Muscle of leg (tissue), 11 donors: Measurements from ENCODE around the gene FBRS. TPM values are rescaled to one million over a fixed set of nuclear protein-coding genes. Genes with fewer than 3 reads are reported as not detected.
"Not testable (repeated sequence)": the region's sequence is repeated elsewhere in the genome, so short reads cannot be mapped to it uniquely, and the experiment has no call there.

Experiments
- DNase-seq: peaks from one replicate; pipeline ENCODE4 v3.0.0; 2013
- H3K27ac ChIP-seq: one replicate; pipeline ENCODE4 v1.5.1; 2013; ENCODE audit warnings: mild to moderate bottlenecking, low read length, control low read depth
- H3K27me3 ChIP-seq: one replicate; pipeline ENCODE4 v1.6.1; 2013; ENCODE audit warnings: low read length; ENCODE audit not compliant: control insufficient read depth, insufficient read depth
- H3K36me3 ChIP-seq: one replicate; pipeline ENCODE4 v1.6.1; 2013; ENCODE audit warnings: low read length; ENCODE audit not compliant: control insufficient read depth, insufficient read depth
- H3K4me1 ChIP-seq: one replicate; pipeline ENCODE4 v1.6.1; 2013; ENCODE audit warnings: low read length; ENCODE audit not compliant: control insufficient read depth, insufficient read depth
- H3K4me3 ChIP-seq: one replicate; pipeline ENCODE4 v1.5.1; 2013; ENCODE audit warnings: low read length, control low read depth
- H3K9me3 ChIP-seq: replicated peaks from 2 replicates; pipeline ENCODE4 v1.6.1; 2013; ENCODE audit warnings: low read depth, low read length; ENCODE audit not compliant: control insufficient read depth
- WGBS: methylation state at CpG from one replicate; pipeline ENCODE4 v1.1.5; 2013; ENCODE audit warnings: missing lambda C conversion rate; ENCODE audit not compliant: insufficient coverage; 5-methylcytosine and 5-hydroxymethylcytosine counted together
- polyA plus RNA-seq, 8 donors: library from polyadenylated mRNA; unstranded; fragments of 120-200 nt; gene quantifications; one replicate each; pipeline versions ENCODE4 v1.2.1 to v1.2.3, GENCODE V29; 2013; ENCODE audit warnings: inconsistent platforms in 1 of 8, low replicate concordance in 1 of 8; ENCODE audit not compliant: insufficient read length in 8 of 8, insufficient read depth in 1 of 8
- total RNA-seq: library from RNA; stranded (reverse); fragments of 120-200 nt; gene quantifications from one replicate; pipeline ENCODE4 v1.2.4, GENCODE V29; 2013

The FBRS gene
- total and polyA plus RNA-seq, 9 donors: 12.9 to 46.0 (median 35.0) TPM

DNA sequence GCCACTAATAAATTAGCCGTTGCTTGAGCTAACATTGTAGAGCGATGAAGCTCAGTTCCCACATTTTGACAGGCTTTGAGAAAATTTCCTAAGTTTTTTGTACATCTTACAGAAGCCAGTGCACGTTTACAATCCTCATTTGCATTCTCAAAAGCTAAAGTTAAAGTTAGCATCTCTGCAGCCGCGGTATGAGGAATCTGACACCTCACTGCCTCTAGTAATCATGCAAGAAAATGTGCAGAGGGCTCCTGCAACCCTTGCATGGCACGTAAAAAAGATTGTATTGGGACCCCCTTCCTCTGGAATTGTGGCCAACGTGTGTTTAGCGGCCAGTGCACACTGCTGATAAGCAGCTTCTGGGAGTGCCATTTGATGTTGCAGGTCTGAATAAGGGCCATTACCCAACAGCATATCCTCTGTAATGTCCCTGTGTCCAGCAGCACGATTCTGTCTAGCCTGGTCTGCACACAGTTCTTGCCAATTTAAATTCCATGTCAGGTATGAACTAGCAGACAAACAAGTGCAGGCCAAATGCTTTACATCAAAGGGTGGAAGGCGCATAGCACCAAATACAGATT, 35.7 kb upstream of the FBRS start:
- DNase-seq: no peak
- no peak overlapping the region for H3K27ac ChIP-seq
- no peaks in the 10 kb centered on the region for H3K36me3 ChIP-seq
- H3K27me3 ChIP-seq: peaks cover 2% of the 10 kb centered on the region
- H3K4me1 ChIP-seq: no peaks in the 10 kb centered on the region
- WGBS: 36% methylated on average over 5 of the region's 10 CpGs
- H3K4me3 ChIP-seq: no peak overlapping the region
- no peaks in the 10 kb centered on the region for H3K9me3 ChIP-seq

DNA sequence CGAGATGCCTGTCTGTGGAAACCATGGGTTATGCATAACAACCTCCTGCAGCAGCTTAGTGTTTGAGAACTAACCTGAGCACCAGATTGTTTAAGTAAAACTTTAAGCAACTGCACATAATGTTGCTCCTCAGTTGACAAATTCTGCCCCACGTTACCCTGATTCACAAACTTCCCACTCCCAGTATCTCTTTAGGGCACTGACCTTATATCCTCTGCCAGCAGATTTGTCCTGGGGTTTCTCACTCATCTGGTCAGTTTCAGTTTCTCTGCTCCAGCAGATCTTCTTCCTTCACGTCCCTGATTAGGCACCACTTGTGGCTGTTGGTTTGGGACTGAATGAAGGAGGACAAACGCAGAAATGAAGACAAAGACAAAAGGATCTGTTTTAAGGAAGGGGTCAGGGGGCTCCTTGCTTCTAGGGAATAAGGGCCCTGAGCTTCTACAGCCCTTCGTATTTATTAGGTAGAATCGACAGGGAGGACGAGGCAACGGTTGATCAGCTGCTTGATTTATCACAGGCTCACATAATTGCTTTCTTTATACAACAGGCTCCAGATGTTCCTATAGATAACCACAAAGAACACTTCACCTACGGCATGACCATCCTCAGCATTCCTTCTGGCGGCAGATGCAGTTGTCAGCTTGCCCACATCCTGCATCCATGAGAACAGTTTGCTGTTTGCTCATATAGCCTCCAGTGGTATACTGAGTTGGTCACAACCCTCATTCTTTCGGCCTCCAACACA, 34.5 kb upstream of the FBRS start:
- Histone ChIP-seq H3K4me3 (no peak overlapping the region), H3K9me3 (no peaks in the 10 kb centered on the region), H3K36me3 (no peaks in the 10 kb centered on the region), H3K27me3 (peaks cover 2% of the 10 kb centered on the region), H3K4me1 (peaks cover 2% of the 10 kb centered on the region), H3K27ac (no peak overlapping the region)
- 86% methylated on average over 9 of the region's 11 CpGs for WGBS
- DNase-seq: no peak

DNA sequence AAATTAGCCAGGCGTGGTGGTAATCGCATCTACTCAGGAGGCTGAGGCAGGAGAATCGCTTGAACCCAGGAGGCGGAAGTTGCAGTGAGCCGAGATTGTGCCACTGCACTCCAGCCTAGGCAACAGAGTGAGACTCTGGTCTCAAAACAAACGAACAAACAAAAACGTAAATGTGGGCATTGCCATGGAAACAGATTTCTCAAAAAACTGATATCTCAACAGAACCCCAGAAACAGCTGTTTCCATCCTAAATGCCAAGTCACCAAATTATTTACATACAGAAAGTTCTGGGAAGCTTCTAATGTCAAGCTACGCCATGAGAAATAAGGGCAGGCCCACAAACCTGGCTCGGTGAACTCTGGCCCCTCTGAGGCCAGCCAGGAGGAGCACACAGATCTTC, 32.0 kb upstream of the FBRS start:
- WGBS: 89% methylated on average over 9 of the region's 9 CpGs
- peaks cover 2% of the 10 kb centered on the region for H3K4me1 ChIP-seq
- H3K9me3 ChIP-seq: no peaks in the 10 kb centered on the region
- H3K4me3 ChIP-seq: no peak overlapping the region
- H3K27me3 ChIP-seq: peaks cover 2% of the 10 kb centered on the region
- no peak overlapping the region for H3K27ac ChIP-seq
- no peaks in the 10 kb centered on the region for H3K36me3 ChIP-seq
- no peak for DNase-seq

- peak overlapping the region; percentile 22 for H3K4me3 ChIP-seq
- H3K36me3 ChIP-seq: no peaks in the 10 kb centered on the region
- peaks cover 7% of the 10 kb centered on the region for H3K4me1 ChIP-seq
- H3K27ac ChIP-seq: no peak overlapping the region
- WGBS: 34% methylated on average over 6 of the region's 18 CpGs
- DNase-seq: peak; percentile 88
- H3K9me3 ChIP-seq: no peaks in the 10 kb centered on the region
- H3K27me3 ChIP-seq: no peaks in the 10 kb centered on the region
These were observed 29.3 kb upstream of the FBRS start for GRCh38 chr16:30628628-30629540.

- not testable (repeated sequence) for H3K36me3 ChIP-seq, H3K27ac ChIP-seq, H3K27me3 ChIP-seq, H3K9me3 ChIP-seq, DNase-seq, H3K4me3 ChIP-seq
- peaks cover 15% of the 10 kb centered on the region for H3K4me1 ChIP-seq
- WGBS: no CpG with 5 or more reads among the region's 7 CpGs
These were observed 25.8 kb upstream of the FBRS start for GRCh38 chr16:30632454-30632853.

DNA sequence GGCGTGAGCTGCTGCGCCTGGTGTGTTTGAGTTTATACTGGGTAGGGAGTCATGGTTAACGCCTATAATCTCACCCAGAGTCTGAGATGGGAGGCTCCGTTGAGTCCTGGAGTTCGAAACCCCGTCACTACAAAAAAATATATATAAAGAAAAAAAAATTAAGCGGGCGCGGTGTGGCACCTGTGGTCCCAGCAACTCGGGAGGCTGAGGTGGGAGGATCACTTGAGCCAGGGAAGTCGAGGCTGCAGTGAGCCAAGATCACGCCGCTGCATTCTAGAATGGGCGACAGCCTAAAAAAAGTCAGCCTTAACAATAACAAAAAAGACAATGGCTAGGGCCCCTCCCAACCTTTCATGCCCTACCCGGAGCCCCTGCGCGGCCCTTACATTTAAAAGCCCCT, 24.7 kb upstream of the FBRS start:
- Histone ChIP-seq H3K4me1 (peaks cover 13% of the 10 kb centered on the region), H3K27ac (peak overlapping the region; percentile 94), H3K27me3 (no peaks in the 10 kb centered on the region), H3K9me3 (no peaks in the 10 kb centered on the region), H3K36me3 (no peaks in the 10 kb centered on the region), H3K4me3 (peak overlapping the region; percentile 94)
- 43% methylated on average over 4 of the region's 17 CpGs for WGBS
- no peak for DNase-seq

- H3K36me3 ChIP-seq: no peaks in the 10 kb centered on the region
- 67% methylated on average over 3 of the region's 7 CpGs for WGBS
- no peaks in the 10 kb centered on the region for H3K9me3 ChIP-seq
- no peaks in the 10 kb centered on the region for H3K27me3 ChIP-seq
- H3K4me3 ChIP-seq: no peak overlapping the region
- no peak overlapping the region for H3K27ac ChIP-seq
- DNase-seq: no peak
- H3K4me1 ChIP-seq: peaks cover 13% of the 10 kb centered on the region
These were observed 21.6 kb upstream of the FBRS start for GRCh38 chr16:30636599-30636998.

GRCh38 chr16:30637139-30637538, 21.1 kb upstream of the FBRS start:
- H3K4me1 ChIP-seq: peaks cover 13% of the 10 kb centered on the region
- not testable (repeated sequence) for H3K36me3 ChIP-seq, H3K4me3 ChIP-seq, H3K9me3 ChIP-seq, H3K27me3 ChIP-seq, H3K27ac ChIP-seq, DNase-seq
- 85% methylated on average over 6 of the region's 10 CpGs for WGBS

- H3K36me3 ChIP-seq: no peaks in the 10 kb centered on the region
- no peak for DNase-seq
- no peak overlapping the region for H3K27ac ChIP-seq
- no peaks in the 10 kb centered on the region for H3K9me3 ChIP-seq
- H3K27me3 ChIP-seq: no peaks in the 10 kb centered on the region
- WGBS: no CpG with 5 or more reads among the region's 1 CpG
- no peak overlapping the region for H3K4me3 ChIP-seq
- peaks cover 13% of the 10 kb centered on the region for H3K4me1 ChIP-seq
These were observed 20.3 kb upstream of the FBRS start for GRCh38 chr16:30637944-30638343.

DNA sequence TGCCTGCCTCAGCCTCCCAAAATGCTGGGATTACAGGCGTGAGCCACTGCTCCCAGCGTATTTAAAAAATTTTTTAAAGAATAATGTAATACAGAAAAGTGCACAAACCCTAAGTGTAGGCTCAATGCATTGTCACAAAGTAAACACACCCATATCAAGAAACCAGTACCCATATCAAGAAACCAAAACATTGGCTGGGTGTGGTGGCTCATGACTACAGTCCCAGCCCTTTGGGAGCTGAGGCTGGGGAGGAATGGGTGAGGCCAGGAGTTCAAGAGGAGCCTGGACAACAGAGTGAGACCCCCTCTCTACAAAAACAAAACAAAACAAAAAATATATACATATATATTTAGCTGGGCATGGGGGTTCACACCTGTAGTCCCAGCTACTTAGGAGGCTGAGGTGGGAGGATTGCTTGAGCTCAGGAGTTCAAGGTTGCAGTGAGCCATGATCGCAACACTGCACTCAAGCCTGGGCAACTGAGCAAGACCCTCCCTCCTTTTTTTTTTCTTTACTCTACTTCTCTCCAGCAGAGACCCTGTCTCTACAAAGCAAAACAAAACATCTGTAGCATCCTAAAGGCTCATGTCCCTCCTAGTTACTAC, 16.8 kb upstream of the FBRS start:
- no peak for DNase-seq
- no peak overlapping the region for H3K27ac ChIP-seq
- no peaks in the 10 kb centered on the region for H3K36me3 ChIP-seq
- WGBS: 100% methylated on average over 1 of the region's 3 CpGs
- H3K4me3 ChIP-seq: no peak overlapping the region
- H3K4me1 ChIP-seq: no peaks in the 10 kb centered on the region
- H3K9me3 ChIP-seq: no peaks in the 10 kb centered on the region
- peaks cover 2% of the 10 kb centered on the region for H3K27me3 ChIP-seq
